DOHH2 (cell line): Measurements from ENCODE around the gene CCDC122.

ENCODE experiments used
- H3F3A ChIP-seq: fragments of 200-600 bp; sonication (generic), shearing (Covaris generic); 2 replicates; pipeline ENCODE4 v1.6.0; 2016; ENCODE audit warnings: antibody characterized with exemption, mild to moderate bottlenecking; ENCODE audit not compliant: control insufficient read depth, insufficient read depth
- H3K27ac ChIP-seq: fragments of 200-600 bp; sonication (generic); 2 replicates; pipeline ENCODE4 v1.5.1; 2014; ENCODE audit warnings: low read depth, mild to moderate bottlenecking, low read length, moderate library complexity
- H3K27me3 ChIP-seq: fragments of 200-600 bp; sonication (generic); 2 replicates; pipeline ENCODE4 v1.6.1; 2014; ENCODE audit warnings: mild to moderate bottlenecking, low read length, mixed read lengths; ENCODE audit not compliant: control insufficient read depth
- H3K36me3 ChIP-seq: fragments of 200-600 bp; sonication (generic); 2 replicates; pipeline ENCODE4 v1.6.1; 2014; ENCODE audit warnings: mild to moderate bottlenecking, low read length, moderate library complexity, mixed read lengths; ENCODE audit not compliant: control insufficient read depth
- H3K4me1 ChIP-seq: fragments of 200-600 bp; sonication (generic); 2 replicates; pipeline ENCODE4 v1.6.1; 2014; ENCODE audit warnings: mild to moderate bottlenecking, low read length, mixed read lengths; ENCODE audit not compliant: control insufficient read depth
- H3K4me2 ChIP-seq: fragments of 200-600 bp; sonication (generic); 2 replicates; pipeline ENCODE4 v1.6.0; 2014; ENCODE audit warnings: mild to moderate bottlenecking, low read length, moderate library complexity
- H3K4me3 ChIP-seq: fragments of 200-600 bp; sonication (generic); 2 replicates; pipeline ENCODE4 v1.5.1; 2014; ENCODE audit warnings: mild to moderate bottlenecking, low read length, mixed read lengths
- H3K79me2 ChIP-seq: fragments of 200-600 bp; sonication (generic); 2 replicates; pipeline ENCODE4 v1.6.1; 2014; ENCODE audit warnings: mild to moderate bottlenecking, low read length, mixed read lengths; ENCODE audit not compliant: control insufficient read depth
- H3K9me2 ChIP-seq: fragments of 200-600 bp; sonication (generic); replicated peaks from 2 replicates; pipeline ENCODE4 v1.6.1; 2014; ENCODE audit warnings: mild to moderate bottlenecking, low read length, mixed read lengths; ENCODE audit not compliant: control insufficient read depth
- H3K9me3 ChIP-seq: fragments of 200-600 bp; sonication (generic); 2 replicates; pipeline ENCODE4 v1.6.1; 2014; ENCODE audit warnings: antibody characterized with exemption, low read length, mixed read lengths; ENCODE audit not compliant: control insufficient read depth, insufficient read depth
- H4K20me1 ChIP-seq: fragments of 200-600 bp; sonication (generic); 2 replicates; pipeline ENCODE4 v1.6.0; 2014; ENCODE audit warnings: low read depth, mild to moderate bottlenecking, antibody characterized with exemption, low read length, moderate library complexity; ENCODE audit not compliant: control insufficient read depth, insufficient read depth
- CTCF ChIP-seq: fragments of 200-600 bp; sonication (generic); IDR thresholded peaks from one replicate; pipeline ENCODE4 v1.5.1; 2014; ENCODE audit warnings: antibody characterized with exemption, mild to moderate bottlenecking, low read depth, low read length; ENCODE audit not compliant: poor library complexity, severe bottlenecking
- EZH2phosphoT487 ChIP-seq: fragments of 200-600 bp; sonication (generic); IDR thresholded peaks from 2 replicates; pipeline ENCODE4 v1.6.1; 2017; ENCODE audit warnings: borderline replicate concordance, mild to moderate bottlenecking, antibody characterized with exemption, low read length, moderate library complexity, mixed read lengths

Gene CCDC122

GRCh38 chr13:43880214-43880855, 795 bp upstream of the CCDC122 start:
- Histone ChIP-seq H3K36me3 (peaks cover 61% of the 10 kb centered on the region), H3K9me2 (no peaks in the 10 kb centered on the region), H3K27me3 (no peaks in the 10 kb centered on the region), H3K79me2 (peaks cover 70% of the 10 kb centered on the region), H3K4me2 (peak overlapping the region; percentile 95), H3K9me3 (peaks cover 12% of the 10 kb centered on the region), H3K27ac (peak overlapping the region; percentile 95), H3K4me1 (peaks cover 63% of the 10 kb centered on the region), H3F3A (peaks cover 34% of the 10 kb centered on the region), H3K4me3 (peak overlapping the region; percentile 89), H4K20me1 (no peaks in the 10 kb centered on the region)
- TF ChIP-seq EZH2phosphoT487 (no peak), CTCF (no peak)

GRCh38 chr13:43879755-43880181, 228 bp upstream of the CCDC122 start, which contains the start of gene LACC1:
LACC1 (plus strand) TSS chr13:43879904; CDS start chr13:43880986, 1,082 bp downstream.
- H3K9me2 ChIP-seq: no peaks in the 10 kb centered on the region
- H3K36me3 ChIP-seq: peaks cover 56% of the 10 kb centered on the region
- peak within 1 kb of the TSS; percentile 95 for H3K4me2 ChIP-seq
- peaks cover 38% of the 10 kb centered on the region for H3F3A ChIP-seq
- no peak for TF ChIP-seq EZH2phosphoT487
- TF ChIP-seq CTCF: no peak
- H3K4me1 ChIP-seq: peaks cover 66% of the 10 kb centered on the region
- H3K27me3 ChIP-seq: no peaks in the 10 kb centered on the region
- H3K9me3 ChIP-seq: peaks cover 11% of the 10 kb centered on the region
- peak within 1 kb of the TSS; percentile 89 for H3K4me3 ChIP-seq
- no peaks in the 10 kb centered on the region for H4K20me1 ChIP-seq
- H3K27ac ChIP-seq: peak within 1 kb of the TSS; percentile 95
- H3K79me2 ChIP-seq: peaks cover 71% of the 10 kb centered on the region

GRCh38 chr13:43877766-43878165, 1.8 kb downstream of the CCDC122 start:
- Histone ChIP-seq H3K9me3 (peaks cover 11% of the 10 kb centered on the region), H3K4me2 (peak overlapping the region; percentile 95), H3K27me3 (no peaks in the 10 kb centered on the region), H3K27ac (peak overlapping the region; percentile 95), H3F3A (peaks cover 38% of the 10 kb centered on the region), H3K9me2 (no peaks in the 10 kb centered on the region; the same call in 1 of the 2 replicates), H3K79me2 (peaks cover 69% of the 10 kb centered on the region), H3K36me3 (peaks cover 52% of the 10 kb centered on the region), H4K20me1 (no peaks in the 10 kb centered on the region), H3K4me3 (peak overlapping the region; percentile 89), H3K4me1 (peaks cover 60% of the 10 kb centered on the region)
- TF ChIP-seq CTCF (no peak), EZH2phosphoT487 (no peak)
